Lower lobe of right lung (tissue), 2 donors: ENCODE results near the gene ZAR1. TPM values are rescaled to one million over a fixed set of nuclear protein-coding genes. Genes with fewer than 3 reads are reported as not detected.

Experiments
- ATAC-seq, 2 donors: fragments of 200-7000 bp; cut with Tn5 transposase; one replicate each; pipeline ENCODE4 v1.9.1; 2020 to 2022; ENCODE audit warnings: mild to moderate bottlenecking in 2 of 2, moderate library complexity in 2 of 2
- DNase-seq: peaks from one replicate; pipeline ENCODE4 v3.0.0-alpha.2; 2020
- H3K27ac ChIP-seq: fragments of 200-600 bp; one replicate; pipeline ENCODE4 v1.8.0; 2022
- H3K27me3 ChIP-seq: fragments of 200-600 bp; one replicate; pipeline ENCODE4 v1.8.0; 2022; ENCODE audit warnings: low read depth
- H3K36me3 ChIP-seq: fragments of 200-600 bp; one replicate; pipeline ENCODE4 v1.8.0; 2022; ENCODE audit warnings: mild to moderate bottlenecking
- H3K4me1 ChIP-seq: fragments of 200-600 bp; one replicate; pipeline ENCODE4 v1.8.0; 2022
- H3K4me3 ChIP-seq: fragments of 200-600 bp; one replicate; pipeline ENCODE4 v1.8.0; 2022; ENCODE audit warnings: mild to moderate bottlenecking
- H3K9me3 ChIP-seq: fragments of 200-600 bp; one replicate; pipeline ENCODE4 v1.8.0; 2022
- intact Hi-C: fragments of 100-400 bp; cut with DNase I; formaldehyde crosslinking; loops from one replicate; pipeline ENCODE4 v1.11.0; 2022
- total RNA-seq: library from RNA; stranded (reverse); fragmentation: NEBNext Ultra II Directional; extraction: Animal tissue kit (Norgen Biotek cat#: 25700); gene quantifications from one replicate; pipeline ENCODE4 v1.2.1, GENCODE V29; 2021
- TF ChIP-seq, protein P1 (sequence below): fragments of 200-600 bp; IDR thresholded peaks from one replicate; pipeline ENCODE4 v1.8.0; 2022; ENCODE audit warnings: antibody characterized with exemption, mild to moderate bottlenecking
- donor health status: DM: no; HTN: yes; CAD: no; lungs with severe emphysema.

ZAR1 gene
- total RNA-seq, 1 donor from 2014 or later, result not detected

DNA sequence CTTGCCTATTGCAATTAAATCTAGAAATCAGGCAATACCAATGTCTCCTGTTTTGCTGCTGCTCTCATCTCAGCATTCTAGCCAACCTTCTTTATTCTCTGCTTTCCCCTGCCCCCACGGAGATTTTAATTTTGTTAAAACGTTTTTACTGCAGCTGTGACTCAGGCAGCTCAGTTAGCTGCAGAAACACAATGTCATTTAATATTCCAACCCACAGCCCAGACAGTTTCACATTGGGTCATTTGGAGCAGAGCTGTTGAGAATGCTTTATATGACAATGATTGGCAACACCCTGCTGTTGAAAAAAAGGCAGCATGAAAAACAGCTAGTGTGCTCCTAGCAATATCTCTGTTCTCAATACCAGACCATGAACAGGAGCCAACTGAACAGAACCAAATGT is 19.5 kb upstream of the ZAR1 start:
- no peak overlapping the region for H3K4me3 ChIP-seq
- H3K9me3 ChIP-seq, result no peaks in the 10 kb centered on the region
- H3K4me1 ChIP-seq, result no peaks in the 10 kb centered on the region
- no peaks in the 10 kb centered on the region for H3K27me3 ChIP-seq
- intact Hi-C loops, result no loop called here
- TF ChIP-seq, protein P1, sequence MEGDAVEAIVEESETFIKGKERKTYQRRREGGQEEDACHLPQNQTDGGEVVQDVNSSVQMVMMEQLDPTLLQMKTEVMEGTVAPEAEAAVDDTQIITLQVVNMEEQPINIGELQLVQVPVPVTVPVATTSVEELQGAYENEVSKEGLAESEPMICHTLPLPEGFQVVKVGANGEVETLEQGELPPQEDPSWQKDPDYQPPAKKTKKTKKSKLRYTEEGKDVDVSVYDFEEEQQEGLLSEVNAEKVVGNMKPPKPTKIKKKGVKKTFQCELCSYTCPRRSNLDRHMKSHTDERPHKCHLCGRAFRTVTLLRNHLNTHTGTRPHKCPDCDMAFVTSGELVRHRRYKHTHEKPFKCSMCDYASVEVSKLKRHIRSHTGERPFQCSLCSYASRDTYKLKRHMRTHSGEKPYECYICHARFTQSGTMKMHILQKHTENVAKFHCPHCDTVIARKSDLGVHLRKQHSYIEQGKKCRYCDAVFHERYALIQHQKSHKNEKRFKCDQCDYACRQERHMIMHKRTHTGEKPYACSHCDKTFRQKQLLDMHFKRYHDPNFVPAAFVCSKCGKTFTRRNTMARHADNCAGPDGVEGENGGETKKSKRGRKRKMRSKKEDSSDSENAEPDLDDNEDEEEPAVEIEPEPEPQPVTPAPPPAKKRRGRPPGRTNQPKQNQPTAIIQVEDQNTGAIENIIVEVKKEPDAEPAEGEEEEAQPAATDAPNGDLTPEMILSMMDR, result no peak
- DNase-seq (no peak), ATAC-seq (no peak)
- no peak overlapping the region for H3K27ac ChIP-seq
- no peaks in the 10 kb centered on the region for H3K36me3 ChIP-seq

DNA sequence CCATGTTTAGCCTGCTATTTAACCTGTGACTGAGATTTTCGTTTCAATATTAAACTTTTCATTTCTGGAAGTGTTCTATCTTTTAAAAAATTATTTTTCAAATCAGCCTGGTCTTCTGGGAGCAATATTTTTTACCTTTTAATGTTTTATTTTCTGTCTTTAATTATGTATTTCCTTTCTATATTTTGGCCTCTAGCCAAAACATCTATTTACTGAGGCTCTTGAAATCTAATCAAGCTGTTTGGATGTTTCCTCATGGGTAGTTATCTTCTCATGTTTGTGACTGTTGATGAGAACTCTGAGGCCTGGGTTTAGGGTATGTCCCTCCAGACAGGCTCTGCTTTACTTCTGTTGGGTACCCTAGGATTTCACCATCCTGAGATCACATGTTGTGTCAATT is 17.3 kb upstream of the ZAR1 start:
- TF ChIP-seq, protein P1, result no peak
- intact Hi-C loops, result no loop called here
- no peaks in the 10 kb centered on the region for H3K4me1 ChIP-seq
- no peak for ATAC-seq
- H3K4me3 ChIP-seq, result no peak overlapping the region
- no peaks in the 10 kb centered on the region for H3K27me3 ChIP-seq
- H3K36me3 ChIP-seq, result no peaks in the 10 kb centered on the region
- H3K9me3 ChIP-seq, result no peaks in the 10 kb centered on the region
- no peak overlapping the region for H3K27ac ChIP-seq
- no peak for DNase-seq

DNA sequence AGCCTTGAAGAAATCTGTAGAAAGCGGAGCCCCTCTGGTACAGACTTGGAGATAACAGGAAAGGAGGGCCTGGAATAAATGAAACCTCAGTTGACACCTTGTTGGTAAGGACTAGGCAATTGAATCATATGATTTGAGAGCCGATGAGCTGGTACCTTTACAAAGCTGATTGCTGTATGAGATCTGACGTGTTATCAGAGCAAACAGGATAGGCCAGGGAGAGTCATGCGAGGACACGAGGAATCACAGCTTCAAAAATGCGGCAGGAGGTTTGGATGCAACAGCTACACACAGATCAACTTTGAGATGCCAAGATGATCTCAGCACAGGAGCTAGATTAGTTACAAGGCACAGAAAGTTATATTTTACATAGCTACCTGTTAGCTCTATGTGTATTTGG is 14.3 kb upstream of the ZAR1 start:
- DNase-seq (no peak), ATAC-seq (no peak)
- intact Hi-C loops, result no loop called here
- Histone ChIP-seq H3K4me3 (no peak overlapping the region), H3K9me3 (no peaks in the 10 kb centered on the region), H3K27ac (no peak overlapping the region), H3K27me3 (peaks cover 3% of the 10 kb centered on the region), H3K36me3 (no peaks in the 10 kb centered on the region), H3K4me1 (no peaks in the 10 kb centered on the region)
- TF ChIP-seq, protein P1, result no peak

DNA sequence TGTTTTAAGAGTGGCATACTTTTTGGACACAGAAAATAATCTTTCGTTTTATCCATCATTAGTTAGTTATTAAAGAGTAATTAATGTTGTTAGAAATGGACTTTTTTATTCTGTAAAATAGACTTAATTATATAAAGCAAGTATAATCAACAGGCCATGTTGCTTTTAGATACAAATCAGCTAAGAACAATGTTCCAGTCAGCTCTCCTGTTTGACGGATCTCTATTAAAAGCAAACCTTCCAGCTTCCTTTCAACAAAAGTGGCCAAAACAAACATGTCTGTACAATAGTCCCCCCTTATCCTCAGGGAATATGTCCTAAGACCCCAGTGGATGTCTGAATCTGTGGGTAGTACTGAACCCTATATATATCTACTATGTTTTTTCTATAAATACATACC is 11.8 kb upstream of the ZAR1 start:
- H3K4me3 ChIP-seq, result no peak overlapping the region
- no peaks in the 10 kb centered on the region for H3K36me3 ChIP-seq
- DNase-seq (no peak), ATAC-seq (no peak)
- H3K9me3 ChIP-seq, result no peaks in the 10 kb centered on the region
- no peak overlapping the region for H3K27ac ChIP-seq
- H3K27me3 ChIP-seq, result peaks cover 22% of the 10 kb centered on the region
- TF ChIP-seq, protein P1, result no peak
- intact Hi-C loops, result no loop called here
- H3K4me1 ChIP-seq, result no peaks in the 10 kb centered on the region

DNA sequence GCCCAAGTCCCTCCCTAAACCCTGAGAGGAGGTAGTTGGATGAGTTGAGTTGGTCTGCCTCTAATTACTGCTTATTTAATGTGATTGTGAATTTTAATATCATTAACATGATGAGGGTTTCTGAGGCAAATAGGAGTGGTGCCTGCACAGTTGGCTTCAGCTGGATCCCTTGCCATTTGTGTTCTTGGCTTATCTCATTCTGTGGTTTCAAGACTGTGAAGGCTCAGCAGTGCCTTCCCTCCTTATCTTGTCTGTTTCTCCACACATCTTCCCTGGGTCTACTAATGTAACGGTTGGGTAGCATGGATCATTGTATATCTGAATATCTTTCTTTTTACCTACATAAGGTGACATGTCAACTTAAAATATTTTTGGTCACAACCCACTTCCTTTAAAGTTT is 8.5 kb upstream of the ZAR1 start:
- Histone ChIP-seq H3K27ac (no peak overlapping the region), H3K4me3 (no peak overlapping the region), H3K4me1 (peaks cover 3% of the 10 kb centered on the region), H3K27me3 (peaks cover 46% of the 10 kb centered on the region), H3K9me3 (no peaks in the 10 kb centered on the region), H3K36me3 (no peaks in the 10 kb centered on the region)
- DNase-seq, result no peak
- no peak for ATAC-seq
- TF ChIP-seq, protein P1, result no peak
- intact Hi-C loops, result no loop called here
